GM19238 (cell line): ENCODE results near the gene ULBP2.
"Not testable (repeated sequence)": the region's sequence is repeated elsewhere in the genome, so short reads cannot be mapped to it uniquely, and the experiment has no call there.

Experiments
- DNase-seq: peaks from one replicate; pipeline ENCODE4 v3.0.0; 2011; ENCODE audit warnings: low spot score; ENCODE audit not compliant: insufficient read length

ULBP2 gene

GRCh38 chr6:149908480-149908879, 33.3 kb upstream of the ULBP2 start:
- not testable (repeated sequence) for DNase-seq

- no peak for DNase-seq
Measured at GRCh38 chr6:149909701-149910470, 31.9 kb upstream of the ULBP2 start.

GRCh38 chr6:149910721-149911151, 31.1 kb upstream of the ULBP2 start:
- DNase-seq = no peak

GRCh38 chr6:149912680-149913079, 29.1 kb upstream of the ULBP2 start:
- DNase-seq = not testable (repeated sequence)

- DNase-seq = no peak
Measured at GRCh38 chr6:149913085-149913484, 28.7 kb upstream of the ULBP2 start.

GRCh38 chr6:149913540-149914240, 28.1 kb upstream of the ULBP2 start:
- DNase-seq = no peak

GRCh38 chr6:149915970-149916865, 25.6 kb upstream of the ULBP2 start:
- no peak for DNase-seq

GRCh38 chr6:149917679-149918078, 24.1 kb upstream of the ULBP2 start:
- DNase-seq = no peak

GRCh38 chr6:149918151-149918905, 23.5 kb upstream of the ULBP2 start:
- no peak for DNase-seq

- not testable (repeated sequence) for DNase-seq
Measured at GRCh38 chr6:149919126-149919833, 22.5 kb upstream of the ULBP2 start.

- DNase-seq = no peak
Measured at GRCh38 chr6:149919834-149920225, 22.0 kb upstream of the ULBP2 start.

- no peak for DNase-seq
Measured at GRCh38 chr6:149921361-149921760, 20.5 kb upstream of the ULBP2 start.

- DNase-seq = not testable (repeated sequence)
Measured at GRCh38 chr6:149922091-149922490, 19.7 kb upstream of the ULBP2 start.

GRCh38 chr6:149922642-149923326, 19.0 kb upstream of the ULBP2 start, which contains the start of gene RAET1G:
TSS of gene RAET1G (minus strand) at chr6:149923121. CDS start at chr6:149923010, 111 bp downstream.
- no peak for DNase-seq

GRCh38 chr6:149923327-149923986, 18.4 kb upstream of the ULBP2 start:
- DNase-seq = no peak

- no peak for DNase-seq
Measured at GRCh38 chr6:149924206-149924932, 17.4 kb upstream of the ULBP2 start.

GRCh38 chr6:149924933-149925252, 16.9 kb upstream of the ULBP2 start:
- DNase-seq = no peak

- DNase-seq = no peak
Measured at GRCh38 chr6:149925253-149925973, 16.4 kb upstream of the ULBP2 start.
